ENCODE measurements around the gene RAET1E.

- TF ChIP-seq FOXM1 (IDR thresholded peaks at IDR 0.05; ENCODE audit: borderline replicate concordance): no peak
- TF ChIP-seq ARNT (IDR thresholded peaks at IDR 0.05): no peak
- TF ChIP-seq NFRKB (IDR thresholded peaks at IDR 0.05): no peak
- TF ChIP-seq PKNOX1 (IDR thresholded peaks at IDR 0.05): no peak
- TF ChIP-seq LEF1 (IDR thresholded peaks at IDR 0.05; ENCODE audit: borderline replicate concordance): no peak
- no peak for TF ChIP-seq BHLHE40 (IDR thresholded peaks at IDR 0.05; ENCODE audit: borderline replicate concordance)
- TF ChIP-seq FOXA1 (IDR thresholded peaks at IDR 0.05): no peak
- no peak for TF ChIP-seq HDGF (IDR thresholded peaks at IDR 0.05; ENCODE audit: borderline replicate concordance)
These were observed 31.5 kb upstream of the RAET1E start for GRCh38 chr6:149929422-149929821.

Data from HEK293T (cell line).